Lung (tissue), 12 donors: Measurements from ENCODE around the gene RFX8. TPM values are rescaled to one million over a fixed set of nuclear protein-coding genes. Genes with fewer than 3 reads are reported as not detected.
A peak's percentile ranks its signal among the peaks of the same experiment; 100 is the strongest.

ENCODE experiments used
- ATAC-seq: fragments of 200-7000 bp; cut with Tn5 transposase; one replicate; pipeline ENCODE4 v1.9.1; 2020; ENCODE audit warnings: moderate number of reproducible peaks; ENCODE audit not compliant: insufficient read depth, low FRiP score
- DNase-seq, 3 donors: peaks; one replicate each; pipeline ENCODE4 v3.0.0-alpha.2; 2013 to 2017
- H3K27ac ChIP-seq, 2 donors: one replicate each; pipeline ENCODE4 v1.5.1; 2013; ENCODE audit warnings: mild to moderate bottlenecking in 2 of 2, moderate library complexity in 2 of 2, control low read depth in 1 of 2, inconsistent platforms in 1 of 2, low read depth in 1 of 2, low read length in 1 of 2
- H3K27me3 ChIP-seq, 3 donors: one replicate each; pipeline ENCODE4 v1.5.1; 2013; ENCODE audit warnings: low read length in 2 of 3; ENCODE audit not compliant: control insufficient read depth in 3 of 3, insufficient read depth in 3 of 3
- H3K36me3 ChIP-seq, 4 donors: one replicate each; pipeline ENCODE4 v1.5.1; 2013; ENCODE audit warnings: low read length in 4 of 4, mild to moderate bottlenecking in 1 of 4, moderate library complexity in 1 of 4; ENCODE audit not compliant: control insufficient read depth in 4 of 4, insufficient read depth in 4 of 4
- H3K4me1 ChIP-seq, 5 donors: one replicate each; pipeline ENCODE4 v1.5.1; 2013; ENCODE audit warnings: low read length in 5 of 5, mild to moderate bottlenecking in 2 of 5, moderate library complexity in 1 of 5; ENCODE audit not compliant: control insufficient read depth in 5 of 5, insufficient read depth in 5 of 5
- H3K4me3 ChIP-seq: one replicate; pipeline ENCODE4 v1.5.1; 2013; ENCODE audit warnings: mild to moderate bottlenecking, control low read depth, moderate library complexity
- H3K9ac ChIP-seq, 2 donors: one replicate each; pipeline ENCODE4 v1.5.1; 2013; ENCODE audit warnings: low read length in 2 of 2, control low read depth in 1 of 2; ENCODE audit not compliant: insufficient read depth in 1 of 2
- H3K9me3 ChIP-seq, 4 donors: one replicate each; pipeline ENCODE4 v1.5.1; 2013; ENCODE audit warnings: low read length in 3 of 4, mild to moderate bottlenecking in 1 of 4, moderate library complexity in 1 of 4; ENCODE audit not compliant: control insufficient read depth in 4 of 4, insufficient read depth in 3 of 4
- WGBS, 2 donors: extraction: QIAGEN DNeasy Blood & Tissue Kit; methylation state at CpG; one replicate each; pipeline ENCODE4 v1.1.7; 2013; 5-methylcytosine and 5-hydroxymethylcytosine counted together
- polyA plus RNA-seq, 2 donors: library from polyadenylated mRNA; stranded (reverse); fragments of 200-250 nt; gene quantifications; one replicate each; pipeline ENCODE4 v1.2.1, GENCODE V29; 2013
- total RNA-seq, 2 donors: library from RNA; depleted of rRNA in 1 of 2; stranded (reverse); fragments of >200 nt in 1 of 2; gene quantifications; one replicate each; pipeline ENCODE4 v1.2.1, GENCODE V29; 2014 to 2021
- TF ChIP-seq, protein P1 (sequence below): IDR thresholded peaks from 2 replicates; pipeline ENCODE4 v1.5.1; 2012; ENCODE audit warnings: mild to moderate bottlenecking; ENCODE audit errors: control extremely low read depth, extremely low read depth
- donor health status: control.
- donor health status: control.
- donor health status: Bipolar disorder and iron deficiency.
- donor health status: healthy.
- donor health status: DM: yes; HTN: yes; CAD: no.

RFX8 gene
- total and polyA plus RNA-seq, 4 donors: 0.11 to 0.88 (median 0.36) TPM

DNA sequence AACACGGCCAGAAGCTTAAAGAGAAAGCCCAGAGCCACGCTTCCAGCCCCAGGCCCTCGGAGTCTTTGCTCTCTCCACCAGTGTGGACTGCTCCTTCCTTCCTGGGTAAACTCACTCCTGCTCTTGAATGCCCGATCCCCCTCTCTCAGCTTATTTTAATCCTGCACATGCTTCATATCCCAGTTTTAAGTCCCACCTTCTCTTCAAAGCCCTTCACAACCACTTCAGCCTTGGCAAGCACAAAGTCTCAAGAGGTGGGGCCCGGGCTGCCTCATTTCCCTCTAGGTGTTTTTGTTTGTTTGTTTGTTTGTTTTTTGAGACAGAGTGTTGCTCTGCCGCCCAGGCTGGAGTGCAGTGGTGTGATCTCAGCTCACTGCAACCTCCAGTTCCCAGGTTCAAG is 66.0 kb downstream of the RFX8 start:
- H3K36me3 ChIP-seq: no peaks in the 10 kb centered on the region
- peaks cover 0 to 3% (median 0%) of the 10 kb centered on the region in 3 donors for H3K27me3 ChIP-seq
- no peak for ATAC-seq
- H3K4me3 ChIP-seq: no peak overlapping the region
- TF ChIP-seq, protein P1, sequence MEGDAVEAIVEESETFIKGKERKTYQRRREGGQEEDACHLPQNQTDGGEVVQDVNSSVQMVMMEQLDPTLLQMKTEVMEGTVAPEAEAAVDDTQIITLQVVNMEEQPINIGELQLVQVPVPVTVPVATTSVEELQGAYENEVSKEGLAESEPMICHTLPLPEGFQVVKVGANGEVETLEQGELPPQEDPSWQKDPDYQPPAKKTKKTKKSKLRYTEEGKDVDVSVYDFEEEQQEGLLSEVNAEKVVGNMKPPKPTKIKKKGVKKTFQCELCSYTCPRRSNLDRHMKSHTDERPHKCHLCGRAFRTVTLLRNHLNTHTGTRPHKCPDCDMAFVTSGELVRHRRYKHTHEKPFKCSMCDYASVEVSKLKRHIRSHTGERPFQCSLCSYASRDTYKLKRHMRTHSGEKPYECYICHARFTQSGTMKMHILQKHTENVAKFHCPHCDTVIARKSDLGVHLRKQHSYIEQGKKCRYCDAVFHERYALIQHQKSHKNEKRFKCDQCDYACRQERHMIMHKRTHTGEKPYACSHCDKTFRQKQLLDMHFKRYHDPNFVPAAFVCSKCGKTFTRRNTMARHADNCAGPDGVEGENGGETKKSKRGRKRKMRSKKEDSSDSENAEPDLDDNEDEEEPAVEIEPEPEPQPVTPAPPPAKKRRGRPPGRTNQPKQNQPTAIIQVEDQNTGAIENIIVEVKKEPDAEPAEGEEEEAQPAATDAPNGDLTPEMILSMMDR: no peak
- no peak overlapping the region for H3K27ac ChIP-seq
- peak in 2 of 3 donors; percentile 44 to 54 for DNase-seq
- no peaks in the 10 kb centered on the region for H3K9me3 ChIP-seq
- no peak overlapping the region for H3K9ac ChIP-seq
- 73 to 86% methylated on average over 6 of the region's 6 CpGs for WGBS, 2 donors
- no peaks in the 10 kb centered on the region for H3K4me1 ChIP-seq

DNA sequence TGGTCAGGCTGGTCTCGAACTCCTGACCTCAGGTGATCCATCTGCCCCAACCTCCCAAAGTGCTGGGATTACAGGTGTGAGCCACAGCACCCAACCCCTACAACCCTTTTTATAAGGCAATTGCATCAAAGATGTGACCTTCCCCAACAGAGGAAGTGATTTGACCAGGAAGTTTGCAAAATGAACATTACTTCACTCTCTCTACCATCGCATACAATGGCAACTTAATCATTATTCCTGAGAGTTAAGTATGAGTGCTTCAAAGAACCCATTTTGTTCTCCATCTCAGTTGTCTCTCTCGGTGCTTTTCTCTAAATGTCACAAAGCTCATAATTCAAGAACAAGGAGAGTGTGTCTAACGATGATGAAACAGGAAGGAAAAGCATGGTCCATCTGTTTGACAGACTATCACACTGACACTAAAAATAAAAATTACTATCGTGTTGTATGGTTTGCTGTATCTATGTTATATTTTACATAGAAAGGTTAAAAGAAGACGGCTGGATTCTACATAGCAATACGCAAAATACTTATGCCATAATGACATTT is 69.5 kb downstream of the RFX8 start:
- no peak overlapping the region for H3K9ac ChIP-seq
- WGBS, 2 donors: 35 to 59% methylated on average over 7 of the region's 7 CpGs
- H3K4me3 ChIP-seq: no peak overlapping the region
- DNase-seq (no peak), ATAC-seq (no peak)
- peaks cover 0 to 3% (median 0%) of the 10 kb centered on the region in 3 donors for H3K27me3 ChIP-seq
- peaks cover 0 to 2% (median 0%) of the 10 kb centered on the region in 4 donors for H3K9me3 ChIP-seq
- no peak overlapping the region for H3K27ac ChIP-seq
- no peaks in the 10 kb centered on the region for H3K4me1 ChIP-seq
- H3K36me3 ChIP-seq: no peaks in the 10 kb centered on the region
- TF ChIP-seq, protein P1: no peak

DNA sequence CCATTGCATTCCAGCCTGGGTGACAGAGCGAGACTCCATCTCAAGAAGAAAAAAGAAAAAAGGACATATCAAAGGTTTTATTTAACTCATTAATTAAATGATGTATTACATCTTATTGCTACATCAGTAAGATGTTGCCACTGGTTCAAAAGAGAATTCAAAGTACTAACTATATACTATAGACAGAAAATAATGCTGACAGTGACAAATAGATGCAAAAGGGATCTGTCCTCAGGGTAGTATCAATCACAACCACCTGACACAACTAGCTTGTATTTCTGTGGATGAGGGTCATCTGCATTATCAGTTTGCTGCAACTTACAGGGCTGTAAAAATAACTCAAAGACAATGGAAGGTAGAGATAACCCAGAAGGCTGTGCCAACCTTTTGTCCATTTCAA is 71.2 kb downstream of the RFX8 start:
- H3K27ac ChIP-seq: no peak overlapping the region
- H3K36me3 ChIP-seq: no peaks in the 10 kb centered on the region
- ATAC-seq: no peak
- H3K27me3 ChIP-seq: peaks cover 2 to 5% (median 3%) of the 10 kb centered on the region in 3 donors
- WGBS, 2 donors: 100% methylated on average over 1 of the region's 1 CpG
- peaks cover 0 to 2% (median 0%) of the 10 kb centered on the region in 4 donors for H3K9me3 ChIP-seq
- TF ChIP-seq, protein P1: no peak
- H3K9ac ChIP-seq: no peak overlapping the region
- H3K4me3 ChIP-seq: no peak overlapping the region
- DNase-seq: no peak
- no peaks in the 10 kb centered on the region for H3K4me1 ChIP-seq

DNA sequence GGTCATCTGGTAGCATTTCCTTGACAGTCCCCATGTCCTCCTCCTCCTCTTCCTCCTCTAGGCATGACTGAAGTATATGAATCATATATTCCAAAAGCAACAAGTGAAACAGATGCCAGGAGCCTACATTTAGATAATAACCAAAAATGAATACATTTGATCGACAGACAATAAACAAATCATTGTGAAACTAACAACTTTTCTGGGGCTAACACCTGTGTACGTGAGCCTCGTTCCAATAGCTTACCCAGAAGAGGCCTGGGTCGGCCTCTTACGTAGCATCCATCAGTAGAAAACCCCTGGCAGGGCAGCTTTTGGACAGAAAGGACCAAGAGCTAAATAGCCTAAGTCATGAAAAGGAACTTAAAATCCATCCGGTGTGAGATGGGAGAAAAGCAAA is 72.3 kb downstream of the RFX8 start:
- ATAC-seq: no peak
- Histone ChIP-seq H3K9me3 (peaks cover 0 to 2% (median 0%) of the 10 kb centered on the region in 4 donors), H3K4me1 (no peaks in the 10 kb centered on the region), H3K4me3 (no peak overlapping the region), H3K27me3 (peaks cover 2 to 11% (median 3%) of the 10 kb centered on the region in 3 donors), H3K9ac (no peak overlapping the region), H3K27ac (no peak overlapping the region), H3K36me3 (no peaks in the 10 kb centered on the region)
- TF ChIP-seq, protein P1: no peak
- WGBS, 2 donors: 91 to 96% methylated on average over 6 of the region's 6 CpGs
- no peak for DNase-seq
